ENCODE measurements around the gene RHOD.

Gene RHOD, protein sequence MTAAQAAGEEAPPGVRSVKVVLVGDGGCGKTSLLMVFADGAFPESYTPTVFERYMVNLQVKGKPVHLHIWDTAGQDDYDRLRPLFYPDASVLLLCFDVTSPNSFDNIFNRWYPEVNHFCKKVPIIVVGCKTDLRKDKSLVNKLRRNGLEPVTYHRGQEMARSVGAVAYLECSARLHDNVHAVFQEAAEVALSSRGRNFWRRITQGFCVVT

GRCh38 chr11:67056267-67057204 lies at the start of gene RHOD:
Gene RHOD, plus strand, starts transcription at chr11:67056847. Its CDS starts 56 bp downstream, at chr11:67056903.
- DNase-seq (ENCODE audit: low spot score) = no peak

DNA sequence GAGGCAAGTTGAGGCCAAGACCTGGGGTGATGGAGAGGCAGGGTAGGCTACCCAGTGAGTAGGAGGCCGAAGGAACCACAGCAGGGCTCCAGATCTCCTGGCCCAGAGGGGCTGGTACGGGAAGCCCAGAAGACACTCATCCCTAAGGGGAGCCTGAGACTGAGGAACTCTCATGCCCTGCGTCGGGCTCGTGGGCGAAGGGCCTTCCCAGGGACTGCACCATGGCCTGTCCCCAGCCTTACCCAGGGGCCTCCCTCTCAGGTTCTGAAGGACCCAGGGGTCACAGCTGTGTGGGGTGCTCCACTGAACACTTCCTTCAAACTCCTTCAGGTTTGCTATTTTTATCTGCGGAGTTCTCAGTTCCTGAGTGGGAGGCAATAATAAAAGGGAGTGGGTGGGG lies 49.5 kb upstream of the RHOD start:
- DNase-seq (ENCODE audit: low spot score) = no peak

DNA sequence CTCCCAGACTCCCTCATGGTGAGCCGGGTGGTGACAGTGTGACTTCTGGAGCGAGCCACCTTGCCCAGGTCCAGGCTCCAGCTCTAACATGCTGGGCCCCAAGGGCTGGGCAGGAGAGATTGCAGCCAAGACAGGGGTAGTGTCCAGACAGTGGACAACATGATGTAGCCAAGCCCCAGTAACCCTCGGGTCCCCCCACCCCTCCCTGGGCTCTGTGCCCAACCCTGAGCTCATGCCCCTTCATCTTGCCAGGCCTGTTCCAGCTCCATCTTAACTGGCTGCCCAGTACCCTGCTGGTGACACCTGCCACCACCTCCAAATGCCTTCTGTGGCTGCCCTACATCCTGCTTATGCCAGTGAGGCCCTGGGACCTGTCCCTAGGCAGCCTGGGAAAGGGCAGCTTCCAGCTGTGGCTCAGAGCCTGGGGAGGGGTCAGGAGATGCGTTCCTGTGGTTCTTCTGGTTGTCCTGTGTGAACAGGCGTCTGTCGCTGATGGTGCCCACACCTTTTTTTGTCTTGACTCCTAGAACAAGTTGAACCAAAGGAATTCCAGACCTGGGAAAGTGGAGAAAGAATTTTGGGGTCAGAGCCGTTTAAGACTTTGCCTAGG lies 46.2 kb upstream of the RHOD start:
- no peak for DNase-seq (ENCODE audit: low spot score)

DNA sequence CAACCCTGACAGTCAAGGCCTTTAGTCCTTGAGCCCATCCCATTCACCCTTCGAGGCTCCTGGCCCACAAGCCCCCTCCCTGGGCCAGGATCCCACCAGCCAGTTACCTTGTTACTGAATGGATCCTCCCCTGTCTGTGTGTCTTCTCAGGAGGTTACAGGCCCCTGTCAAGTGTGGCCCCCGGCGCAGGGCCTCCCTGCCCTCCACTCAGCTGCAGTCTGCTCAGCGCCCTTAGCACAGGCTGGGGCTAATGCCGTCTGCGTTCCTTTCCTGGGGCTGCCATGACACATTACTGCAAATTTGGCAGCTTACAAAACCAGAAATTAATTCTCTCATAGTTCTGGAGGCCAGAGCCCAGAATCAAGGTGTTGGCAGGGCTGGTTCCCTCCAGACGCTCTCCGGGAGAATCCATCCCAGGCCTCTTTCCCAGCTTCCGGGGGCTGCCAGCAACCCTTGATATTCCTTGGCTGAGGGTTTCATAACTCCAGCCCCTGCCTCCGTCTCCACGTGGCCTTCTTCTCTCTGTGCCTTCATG lies 43.1 kb upstream of the RHOD start:
- DNase-seq (ENCODE audit: low spot score) = no peak

- no peak for DNase-seq (ENCODE audit: low spot score)
Observed at GRCh38 chr11:67014343-67014742, 42.3 kb upstream of the RHOD start.

- no peak for DNase-seq (ENCODE audit: low spot score)
Observed at GRCh38 chr11:67015048-67015447, 41.6 kb upstream of the RHOD start.

- no peak for DNase-seq (ENCODE audit: low spot score)
Observed at GRCh38 chr11:67016550-67016949, 40.1 kb upstream of the RHOD start.

- DNase-seq (ENCODE audit: low spot score) = no peak
Observed at GRCh38 chr11:67020949-67021348, 35.7 kb upstream of the RHOD start.

GRCh38 chr11:67022341-67022933 lies 34.2 kb upstream of the RHOD start:
- DNase-seq (ENCODE audit: low spot score) = no peak

DNA sequence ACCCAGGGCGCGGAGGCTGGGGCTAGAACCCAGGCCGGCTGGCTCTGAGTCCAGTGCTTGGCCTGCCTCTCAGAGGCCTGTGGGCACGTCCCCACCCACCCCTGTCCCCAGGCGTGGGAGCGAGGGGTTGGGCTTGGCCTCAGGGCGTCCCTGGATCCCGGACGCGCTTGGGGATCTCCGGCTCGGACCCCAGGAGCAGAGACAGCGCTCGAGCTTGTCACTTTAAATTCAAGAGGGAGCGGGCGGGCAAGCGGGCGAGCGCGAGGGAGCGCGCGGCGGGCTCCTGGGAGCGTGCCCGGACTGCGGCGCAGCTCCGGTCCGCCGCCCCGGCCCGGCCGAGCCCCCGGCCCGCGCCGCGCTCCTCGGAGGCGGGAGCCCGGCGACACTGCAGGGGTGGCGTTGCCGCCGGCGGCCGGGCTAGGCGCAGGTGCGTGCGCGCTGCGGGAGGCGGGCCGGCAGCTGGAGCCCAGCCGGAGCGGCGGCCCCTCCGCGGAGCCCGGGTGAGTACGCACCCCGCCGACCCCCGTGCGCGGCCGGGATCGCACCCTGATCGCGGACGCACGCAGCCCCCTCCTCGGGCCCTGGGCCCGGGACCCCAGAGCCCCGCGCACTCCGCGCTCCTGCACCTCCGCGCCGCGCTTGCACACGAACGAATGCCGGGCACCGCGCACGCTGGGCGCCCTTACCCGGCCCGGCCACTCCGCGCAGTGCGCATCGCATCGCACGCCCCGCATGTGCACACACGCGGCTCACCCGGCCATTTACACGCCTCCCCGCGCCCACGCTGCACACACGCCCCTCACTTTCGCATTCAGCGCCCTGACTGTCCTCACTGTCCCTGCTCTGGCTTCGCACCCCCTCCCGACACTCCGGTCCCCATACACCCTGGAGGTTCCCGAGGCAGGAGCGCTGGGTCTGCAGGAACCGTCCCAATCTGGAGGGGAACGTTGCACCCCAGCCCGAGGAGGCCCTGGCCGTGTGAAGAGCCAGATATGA lies 33.4 kb upstream of the RHOD start, which contains the start of gene SYT12:
SYT12 (plus strand) TSS at position 174 of the 996 bp plus-strand sequence. CDS start 7,011 bp downstream, outside the sequence.
- no peak for DNase-seq (ENCODE audit: low spot score)

- no peak for DNase-seq (ENCODE audit: low spot score)
Observed at GRCh38 chr11:67023957-67024353, 32.7 kb upstream of the RHOD start.

- DNase-seq (ENCODE audit: low spot score) = peak; percentile 37
Observed at GRCh38 chr11:67024410-67024809, 32.2 kb upstream of the RHOD start.

DNA sequence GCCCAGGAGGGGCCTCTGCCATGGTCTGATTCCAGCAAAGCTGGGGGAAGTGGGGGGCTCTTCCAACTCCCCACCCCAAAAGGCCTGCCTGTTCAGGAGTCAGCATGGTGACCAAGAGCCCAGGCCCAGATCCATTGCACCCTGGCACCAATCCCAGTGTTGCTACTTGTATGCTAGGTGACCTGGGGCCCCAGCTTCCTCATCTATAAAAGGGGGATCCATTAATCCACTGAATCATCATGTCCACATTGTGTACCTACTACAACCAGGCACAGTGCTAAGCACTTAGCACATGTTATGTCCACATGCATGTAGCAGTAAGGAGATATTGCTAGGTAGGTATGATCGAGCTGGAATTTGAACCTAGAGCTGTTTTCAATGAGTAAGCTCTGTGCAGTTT lies 31.7 kb upstream of the RHOD start:
- DNase-seq (ENCODE audit: low spot score) = no peak

DNA sequence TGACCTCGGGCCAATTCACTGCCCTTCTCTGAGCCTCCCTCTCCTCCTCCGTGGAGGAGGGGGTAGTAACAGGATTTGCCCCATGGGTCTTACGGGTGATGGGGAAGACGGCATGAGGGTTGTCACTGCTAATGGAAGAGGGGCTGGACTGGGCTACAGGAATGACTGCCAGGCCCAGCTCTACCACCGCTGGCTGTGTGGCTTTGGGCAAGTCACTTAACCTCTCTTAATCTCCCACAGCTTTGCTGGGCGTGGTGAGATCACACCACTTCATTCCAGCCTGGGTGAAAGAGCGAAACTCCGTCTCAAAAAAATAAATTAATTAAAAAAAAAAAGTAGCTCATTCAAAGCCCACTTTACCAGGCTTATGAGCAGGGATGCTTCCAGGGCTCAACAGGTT lies 30.9 kb upstream of the RHOD start:
- DNase-seq (ENCODE audit: low spot score) = no peak

DNA sequence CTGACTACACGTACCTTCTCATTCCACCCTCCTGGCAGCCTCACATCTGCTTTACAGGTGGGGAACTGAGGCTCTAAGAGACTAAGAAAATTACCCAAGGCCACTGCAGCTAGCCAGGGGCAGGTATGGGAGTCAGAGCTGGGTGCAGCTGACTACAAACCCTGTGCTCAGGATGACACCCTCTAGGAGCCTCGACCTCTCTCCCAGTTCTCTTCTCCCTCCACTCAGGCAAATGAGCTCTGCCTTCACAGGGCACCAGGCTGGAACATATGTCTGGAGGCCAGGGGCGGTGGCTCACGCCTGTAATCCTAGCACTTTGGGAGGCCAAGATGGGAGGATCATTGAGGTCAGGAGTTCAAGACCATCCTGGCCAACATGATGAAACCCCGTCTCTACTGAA lies 29.7 kb upstream of the RHOD start:
- DNase-seq (ENCODE audit: low spot score) = no peak

- DNase-seq (ENCODE audit: low spot score) = no peak
Observed at GRCh38 chr11:67027483-67027930, 29.1 kb upstream of the RHOD start.

DNA sequence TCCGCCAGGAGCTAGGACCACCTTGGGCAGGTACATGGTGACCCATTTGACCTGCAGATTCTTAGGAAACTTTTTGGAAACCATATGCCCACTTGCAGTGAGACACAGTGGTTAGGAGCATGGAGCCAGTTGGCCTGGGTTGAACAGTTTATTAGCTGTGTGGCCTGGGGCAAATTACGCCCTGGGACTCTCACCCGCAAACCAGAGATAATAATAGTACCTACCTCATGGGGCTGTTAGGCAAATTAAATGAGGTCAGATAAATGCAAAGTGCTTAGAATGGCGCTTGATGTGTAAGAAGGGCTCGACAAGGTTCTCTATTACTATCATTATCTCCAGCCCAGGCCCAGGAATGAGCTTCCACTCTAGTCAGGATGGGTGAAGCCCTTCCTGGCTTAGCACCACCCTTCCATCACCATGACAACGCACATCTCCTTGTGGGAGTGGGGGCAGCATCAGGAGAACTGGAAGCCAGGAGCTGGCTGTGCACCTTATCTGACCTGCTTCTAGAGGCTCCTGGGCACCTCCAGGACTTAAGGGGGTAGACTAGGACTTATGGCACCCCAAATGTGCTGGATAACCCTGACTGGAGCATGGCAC lies 28.6 kb upstream of the RHOD start:
- DNase-seq (ENCODE audit: low spot score) = no peak

- no peak for DNase-seq (ENCODE audit: low spot score)
Observed at GRCh38 chr11:67029146-67029545, 27.5 kb upstream of the RHOD start.

GRCh38 chr11:67030976-67031375 lies 25.7 kb upstream of the RHOD start:
- no peak for DNase-seq (ENCODE audit: low spot score)

- DNase-seq (ENCODE audit: low spot score) = no peak
Observed at GRCh38 chr11:67031791-67032561, 24.7 kb upstream of the RHOD start.
